Tibial nerve (tissue), 3 donors: ENCODE measurements around the gene IGF2.

ENCODE experiments used
- CTCF ChIP-seq, 5 experiments: fragments of 200-600 bp in 3 of 5; fragments of 450-650 bp in 2 of 5; sonication (generic) in 3 of 5; IDR thresholded peaks; one replicate each; pipeline ENCODE4 v1.5.1; 2016 to 2019; ENCODE audit warnings: antibody characterized with exemption in 5 of 5, mild to moderate bottlenecking in 3 of 5, moderate library complexity in 2 of 5
- POLR2A ChIP-seq, 2 donors: fragments of 450-650 bp; IDR thresholded peaks; one replicate each; pipeline ENCODE4 v1.6.1; 2017; ENCODE audit warnings: antibody characterized with exemption in 2 of 2, mild to moderate bottlenecking in 2 of 2, moderate library complexity in 2 of 2

DNA sequence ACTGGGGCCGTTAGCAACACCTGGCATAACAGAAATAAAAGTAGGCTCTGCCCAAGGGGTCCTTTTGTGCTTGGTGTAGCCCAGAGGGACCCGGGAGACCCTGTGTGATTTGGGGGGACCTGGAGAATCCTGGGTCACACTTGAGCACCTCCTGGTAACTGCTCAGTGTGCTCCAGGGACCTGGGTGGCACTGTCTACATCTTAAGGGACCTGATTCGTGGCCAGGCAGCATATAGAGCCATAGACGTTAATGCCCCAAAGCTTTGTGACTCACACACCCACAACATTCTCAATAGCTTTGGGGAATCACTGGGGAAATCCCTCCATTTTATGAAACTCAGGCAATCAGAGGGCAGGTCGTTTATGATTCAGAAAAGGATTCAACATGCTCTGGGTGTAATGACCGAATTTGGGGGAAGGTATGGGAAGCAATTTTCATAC lies 3.6 kb upstream of the IGF2 start:
- no peak for TF ChIP-seq CTCF (IDR thresholded peaks at IDR 0.05)
- no peak for TF ChIP-seq POLR2A (IDR thresholded peaks at IDR 0.05)
